Measurements from ENCODE around the gene LEMD2.

DNA sequence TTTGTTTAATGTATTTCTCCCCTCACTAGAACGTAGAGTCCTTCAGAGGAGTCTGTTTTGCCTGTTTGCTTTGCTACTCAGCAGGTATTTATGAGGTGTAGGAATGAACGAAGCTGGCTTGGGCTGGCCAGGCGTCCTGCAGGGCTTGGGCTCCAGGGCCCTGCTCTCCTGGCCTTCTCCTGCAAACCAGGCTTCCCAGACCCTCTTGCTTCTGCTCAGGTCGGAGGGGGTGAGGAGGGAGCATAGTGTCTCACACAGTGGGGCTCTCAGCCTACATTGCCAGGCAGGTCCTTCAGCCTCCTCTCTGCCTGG, 39.5 kb upstream of the LEMD2 start:
- no peak for TF ChIP-seq EP300 (IDR thresholded peaks at IDR 0.05; ENCODE audit: borderline replicate concordance in 1 of 2, low read depth in 1 of 2, low read length in 1 of 2)
- TF ChIP-seq, protein P1, sequence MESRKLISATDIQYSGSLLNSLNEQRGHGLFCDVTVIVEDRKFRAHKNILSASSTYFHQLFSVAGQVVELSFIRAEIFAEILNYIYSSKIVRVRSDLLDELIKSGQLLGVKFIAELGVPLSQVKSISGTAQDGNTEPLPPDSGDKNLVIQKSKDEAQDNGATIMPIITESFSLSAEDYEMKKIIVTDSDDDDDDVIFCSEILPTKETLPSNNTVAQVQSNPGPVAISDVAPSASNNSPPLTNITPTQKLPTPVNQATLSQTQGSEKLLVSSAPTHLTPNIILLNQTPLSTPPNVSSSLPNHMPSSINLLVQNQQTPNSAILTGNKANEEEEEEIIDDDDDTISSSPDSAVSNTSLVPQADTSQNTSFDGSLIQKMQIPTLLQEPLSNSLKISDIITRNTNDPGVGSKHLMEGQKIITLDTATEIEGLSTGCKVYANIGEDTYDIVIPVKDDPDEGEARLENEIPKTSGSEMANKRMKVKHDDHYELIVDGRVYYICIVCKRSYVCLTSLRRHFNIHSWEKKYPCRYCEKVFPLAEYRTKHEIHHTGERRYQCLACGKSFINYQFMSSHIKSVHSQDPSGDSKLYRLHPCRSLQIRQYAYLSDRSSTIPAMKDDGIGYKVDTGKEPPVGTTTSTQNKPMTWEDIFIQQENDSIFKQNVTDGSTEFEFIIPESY (IDR thresholded peaks at IDR 0.05; ENCODE audit: borderline replicate concordance, low read depth): no peak
- no peak for TF ChIP-seq GATA2 (CRISPR knock-in tag; IDR thresholded peaks at IDR 0.05)
- TF ChIP-seq, protein P2, sequence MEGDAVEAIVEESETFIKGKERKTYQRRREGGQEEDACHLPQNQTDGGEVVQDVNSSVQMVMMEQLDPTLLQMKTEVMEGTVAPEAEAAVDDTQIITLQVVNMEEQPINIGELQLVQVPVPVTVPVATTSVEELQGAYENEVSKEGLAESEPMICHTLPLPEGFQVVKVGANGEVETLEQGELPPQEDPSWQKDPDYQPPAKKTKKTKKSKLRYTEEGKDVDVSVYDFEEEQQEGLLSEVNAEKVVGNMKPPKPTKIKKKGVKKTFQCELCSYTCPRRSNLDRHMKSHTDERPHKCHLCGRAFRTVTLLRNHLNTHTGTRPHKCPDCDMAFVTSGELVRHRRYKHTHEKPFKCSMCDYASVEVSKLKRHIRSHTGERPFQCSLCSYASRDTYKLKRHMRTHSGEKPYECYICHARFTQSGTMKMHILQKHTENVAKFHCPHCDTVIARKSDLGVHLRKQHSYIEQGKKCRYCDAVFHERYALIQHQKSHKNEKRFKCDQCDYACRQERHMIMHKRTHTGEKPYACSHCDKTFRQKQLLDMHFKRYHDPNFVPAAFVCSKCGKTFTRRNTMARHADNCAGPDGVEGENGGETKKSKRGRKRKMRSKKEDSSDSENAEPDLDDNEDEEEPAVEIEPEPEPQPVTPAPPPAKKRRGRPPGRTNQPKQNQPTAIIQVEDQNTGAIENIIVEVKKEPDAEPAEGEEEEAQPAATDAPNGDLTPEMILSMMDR (IDR thresholded peaks at IDR 0.05): no peak
- TF ChIP-seq SIN3A (IDR thresholded peaks at IDR 0.05; ENCODE audit: borderline replicate concordance, low read depth, low read length): no peak
- TF ChIP-seq POLR2AphosphoS5 (IDR thresholded peaks at IDR 0.05; ENCODE audit: low read depth, low read length): no peak
